Stimulated activated CD4-positive, alpha-beta T cell treated with anti-CD3 and anti-CD28 coated beads, Interleukin-12 subunit alpha, Interleukin-12 subunit beta, amount 100 ng/mL, for 4 hours (primary cell): ENCODE data around the gene ETV2.
"Not testable (repeated sequence)": the region's sequence is repeated elsewhere in the genome, so short reads cannot be mapped to it uniquely, and the experiment has no call there.

Experiments used
- DNase-seq: peaks from one replicate; pipeline ENCODE4 v3.0.0-alpha.2; 2020

Gene ETV2, protein sequence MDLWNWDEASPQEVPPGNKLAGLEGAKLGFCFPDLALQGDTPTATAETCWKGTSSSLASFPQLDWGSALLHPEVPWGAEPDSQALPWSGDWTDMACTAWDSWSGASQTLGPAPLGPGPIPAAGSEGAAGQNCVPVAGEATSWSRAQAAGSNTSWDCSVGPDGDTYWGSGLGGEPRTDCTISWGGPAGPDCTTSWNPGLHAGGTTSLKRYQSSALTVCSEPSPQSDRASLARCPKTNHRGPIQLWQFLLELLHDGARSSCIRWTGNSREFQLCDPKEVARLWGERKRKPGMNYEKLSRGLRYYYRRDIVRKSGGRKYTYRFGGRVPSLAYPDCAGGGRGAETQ

GRCh38 chr19:35641515-35642151 is at the start of gene ETV2:
Gene ETV2 (plus strand): TSS chr19:35641745. CDS start chr19:35642461, 716 bp downstream.
- DNase-seq, result peak; percentile 33

- DNase-seq, result no peak
These were observed 49.3 kb upstream of the ETV2 start for GRCh38 chr19:35592226-35592625.

DNA sequence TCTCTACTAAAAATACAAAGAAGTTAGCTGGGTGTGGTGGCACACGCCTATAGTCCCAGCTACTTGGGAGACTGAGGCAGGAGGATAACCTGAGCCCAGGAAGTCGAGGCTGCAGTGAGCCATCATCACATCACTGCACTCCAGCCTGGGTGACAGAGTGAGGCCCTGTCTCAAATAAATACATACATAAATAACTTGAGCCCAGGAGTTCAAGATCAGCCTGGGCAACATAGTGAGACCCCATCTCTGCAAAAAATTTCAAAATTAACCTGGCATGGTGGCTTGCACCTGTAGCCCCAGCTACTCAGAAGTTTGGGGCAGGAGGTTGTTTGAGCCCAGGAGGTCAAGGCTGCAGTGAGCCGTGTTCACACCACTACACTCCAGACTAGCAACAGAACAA is 46.5 kb upstream of the ETV2 start:
- not testable (repeated sequence) for DNase-seq

DNA sequence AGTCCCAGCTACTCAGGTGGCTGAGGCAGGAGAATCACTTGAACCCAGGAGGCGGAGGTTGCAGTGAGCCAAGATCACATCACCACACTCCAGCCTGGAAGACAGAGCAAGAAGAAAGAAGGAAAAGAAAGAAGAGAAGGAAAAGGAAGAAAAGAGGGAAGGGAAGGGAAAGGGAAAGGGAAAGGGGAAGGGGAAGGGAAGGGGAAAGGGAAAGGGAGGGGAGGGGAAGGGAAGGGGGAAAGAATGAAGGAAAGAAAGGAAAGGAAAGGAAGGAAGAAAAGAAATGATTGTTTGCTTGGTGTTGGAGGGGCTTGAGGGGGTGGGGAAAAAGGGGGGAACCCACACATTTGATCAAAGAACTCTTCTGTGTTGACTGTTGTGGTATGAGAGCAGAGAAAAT is 45.6 kb upstream of the ETV2 start:
- no peak for DNase-seq

DNA sequence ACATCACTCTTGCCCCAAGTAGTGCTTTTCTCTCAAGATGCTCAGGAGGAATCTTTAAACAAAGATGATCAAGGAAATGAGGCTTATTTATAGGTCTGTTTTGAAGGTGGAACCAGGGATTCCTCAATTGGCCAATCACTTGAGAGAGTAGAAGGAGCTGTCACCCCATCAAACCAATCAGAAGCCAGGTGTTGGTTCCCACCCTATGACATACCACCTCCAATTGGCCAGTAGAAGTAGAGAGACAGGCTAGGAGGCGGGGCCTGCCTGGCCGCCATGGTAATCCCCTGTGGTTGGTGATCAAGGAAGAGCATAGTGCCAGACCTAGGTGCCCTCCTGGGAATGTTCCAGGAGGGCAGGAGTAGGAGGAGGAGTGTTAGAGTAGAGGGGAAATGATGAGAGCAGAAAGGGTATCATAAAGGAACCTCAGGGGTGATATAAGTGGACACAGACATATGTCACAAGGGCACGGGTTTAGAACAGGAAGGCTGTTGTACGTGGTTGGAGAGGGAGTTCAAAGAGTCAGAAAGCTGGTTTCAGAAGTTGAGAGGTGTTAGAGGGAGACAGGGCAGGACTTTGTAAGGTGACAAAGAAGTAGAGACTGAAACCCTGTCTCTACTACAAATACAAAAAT is 45.1 kb upstream of the ETV2 start:
- no peak for DNase-seq

DNA sequence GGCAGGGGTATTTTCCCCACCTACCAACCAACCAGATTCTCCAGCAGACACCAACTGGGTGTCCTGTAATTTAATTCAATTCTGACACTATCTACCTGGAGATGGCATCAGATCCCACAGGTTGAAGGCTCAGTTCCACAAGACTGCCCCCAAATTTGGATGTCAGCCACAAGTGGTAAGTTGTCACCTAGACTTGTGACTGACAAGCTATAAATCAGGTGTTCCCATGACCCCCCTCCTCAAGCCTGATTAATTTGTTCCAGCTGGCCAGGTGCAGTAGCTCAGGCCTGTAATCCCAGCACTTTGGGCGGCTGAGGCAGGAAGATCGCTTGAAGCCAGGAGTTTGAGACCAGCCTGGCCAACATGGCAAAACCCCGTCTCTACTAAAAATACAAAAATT is 39.6 kb upstream of the ETV2 start:
- no peak for DNase-seq

- not testable (repeated sequence) for DNase-seq
These were observed 37.1 kb upstream of the ETV2 start for GRCh38 chr19:35604436-35604835.

DNA sequence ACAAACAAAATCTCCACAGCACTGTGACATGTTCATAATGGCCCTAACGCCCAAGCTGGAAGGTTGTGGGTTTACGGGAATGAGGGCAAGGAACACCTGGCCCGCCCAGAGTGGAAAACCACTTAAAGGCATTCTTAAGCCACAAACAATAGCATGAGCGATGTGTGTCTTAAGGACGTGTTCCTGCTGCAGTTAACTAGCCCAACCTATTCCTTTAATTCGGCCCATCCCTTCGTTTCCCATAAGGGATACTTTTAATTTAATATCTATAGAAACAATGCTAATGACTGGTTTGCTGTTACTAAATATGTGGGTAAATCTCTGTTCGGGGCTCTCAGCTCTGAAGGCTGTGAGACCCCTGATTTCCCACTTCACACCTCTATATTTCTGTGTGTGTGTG is 34.4 kb upstream of the ETV2 start:
- not testable (repeated sequence) for DNase-seq

DNA sequence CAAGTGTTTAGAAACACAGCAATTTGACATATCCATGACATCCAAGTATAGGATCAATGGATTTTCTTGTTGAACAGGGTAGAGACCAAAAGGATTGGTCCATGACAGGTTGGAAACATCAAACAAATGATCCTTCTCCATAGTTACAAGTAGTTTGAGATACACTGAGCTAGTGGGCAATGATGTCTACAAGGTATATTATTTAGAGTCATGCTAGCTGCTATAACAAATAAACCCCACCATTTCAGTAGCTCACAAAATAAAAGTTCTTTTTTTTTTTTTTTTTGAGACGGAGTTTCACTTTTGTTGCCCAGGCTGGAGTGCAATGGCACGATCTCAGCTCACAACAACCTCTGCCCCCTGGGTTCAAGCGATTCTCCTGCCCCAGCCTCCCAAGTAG is 33.9 kb upstream of the ETV2 start:
- no peak for DNase-seq

DNA sequence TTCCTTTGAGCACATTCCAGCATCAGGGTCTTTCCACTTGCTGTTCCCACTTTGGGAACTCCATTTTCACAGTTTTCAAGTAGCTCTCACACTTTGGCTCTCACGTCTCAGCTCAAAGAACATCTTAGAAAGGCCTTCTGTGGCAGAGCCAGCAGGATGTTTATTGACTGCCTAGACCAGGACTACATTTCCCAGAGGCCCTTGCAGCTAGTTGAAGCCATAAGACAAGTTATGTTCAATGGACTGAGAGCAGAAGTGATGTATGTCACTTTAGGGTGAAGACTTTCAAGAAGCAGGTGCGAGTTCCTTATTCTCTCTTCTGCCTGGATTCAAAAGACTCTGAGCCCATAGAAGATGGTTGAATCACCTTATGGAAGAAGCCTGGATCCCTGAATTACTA is 33.3 kb upstream of the ETV2 start:
- no peak for DNase-seq

- no peak for DNase-seq
These were observed 31.6 kb upstream of the ETV2 start for GRCh38 chr19:35609851-35610353.

GRCh38 chr19:35612224-35612558 is 29.4 kb upstream of the ETV2 start:
- no peak for DNase-seq

GRCh38 chr19:35612559-35613321 is 28.8 kb upstream of the ETV2 start, which contains the start of gene HAUS5:
Gene HAUS5 (plus strand): TSS chr19:35612735. CDS start chr19:35612795, 60 bp downstream.
- peak; percentile 95 for DNase-seq

DNA sequence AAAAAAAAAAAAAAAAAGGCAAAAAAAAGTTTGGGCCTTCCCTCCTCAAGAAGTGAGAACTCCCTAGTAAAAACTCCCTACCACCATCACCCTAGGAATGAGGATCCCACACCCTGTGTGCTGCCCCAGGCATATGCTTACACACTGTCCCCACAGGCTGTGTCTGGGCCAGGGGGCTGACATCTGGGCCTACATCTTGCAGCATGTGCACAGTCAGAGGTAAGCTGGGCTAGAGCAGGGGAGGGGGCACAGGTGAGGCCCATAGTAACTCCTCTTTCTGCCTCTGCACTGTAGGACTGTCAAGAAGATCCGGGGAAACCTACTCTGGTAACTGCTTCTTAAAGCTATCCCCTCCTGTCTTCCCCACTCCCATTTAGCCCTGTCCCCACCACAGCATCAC is 28.0 kb upstream of the ETV2 start:
- DNase-seq, result no peak

DNA sequence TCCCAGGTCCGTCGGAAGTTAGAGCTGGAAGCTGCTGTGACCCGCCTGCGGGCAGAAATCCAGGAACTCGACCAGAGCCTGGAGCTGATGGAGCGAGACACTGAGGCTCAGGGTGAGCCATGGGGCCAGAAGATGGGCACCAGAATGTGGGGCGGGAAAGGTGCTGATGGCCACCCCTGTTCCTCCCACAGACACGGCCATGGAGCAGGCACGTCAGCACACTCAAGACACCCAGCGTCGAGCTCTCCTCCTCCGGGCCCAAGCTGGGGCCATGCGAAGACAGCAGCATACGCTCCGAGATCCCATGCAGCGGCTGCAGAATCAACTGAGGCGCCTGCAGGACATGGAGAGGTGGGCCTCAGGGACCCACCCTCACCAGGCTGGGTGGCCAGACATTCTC is 26.5 kb upstream of the ETV2 start:
- no peak for DNase-seq

GRCh38 chr19:35618857-35619256 is 22.7 kb upstream of the ETV2 start:
- no peak for DNase-seq

GRCh38 chr19:35619290-35619923 is 22.1 kb upstream of the ETV2 start:
- no peak for DNase-seq

DNA sequence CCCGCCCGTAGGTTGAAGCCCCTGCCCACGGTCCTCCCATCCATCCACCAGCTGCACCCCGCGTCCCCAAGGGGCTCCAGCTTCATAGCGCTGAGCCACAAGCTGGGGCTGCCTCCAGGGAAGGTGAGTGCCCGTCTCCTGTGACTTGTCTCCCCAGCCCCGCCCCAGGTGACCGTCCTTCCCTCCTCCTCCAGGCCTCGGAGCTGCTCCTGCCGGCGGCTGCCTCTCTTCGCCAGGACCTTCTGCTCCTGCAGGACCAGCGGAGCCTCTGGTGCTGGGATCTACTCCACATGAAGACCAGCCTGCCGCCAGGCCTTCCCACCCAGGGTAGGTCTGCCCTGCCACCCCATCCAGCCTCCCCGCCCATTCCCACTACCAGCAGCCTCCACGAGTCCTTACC is 21.5 kb upstream of the ETV2 start:
- DNase-seq, result no peak

DNA sequence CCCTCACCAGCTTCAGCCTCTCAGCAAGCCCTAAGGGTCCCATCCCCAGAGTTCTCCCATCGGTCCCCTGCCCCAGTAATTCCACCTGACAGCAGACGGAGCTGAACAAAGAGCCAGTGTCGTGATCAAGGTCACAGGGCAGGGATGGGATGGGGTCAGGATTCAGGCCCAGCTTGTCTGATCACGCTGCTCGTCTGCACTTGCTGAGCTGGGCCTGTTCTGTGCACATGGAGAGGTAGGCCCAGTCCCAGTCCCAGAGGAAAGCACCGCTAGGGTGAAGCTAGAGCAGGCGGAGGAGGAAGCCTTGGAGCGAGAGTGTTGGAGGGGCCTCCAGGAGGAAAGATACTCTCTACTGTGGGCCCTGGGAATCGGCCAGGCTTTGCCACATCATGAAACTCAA is 19.8 kb upstream of the ETV2 start:
- DNase-seq, result no peak

DNA sequence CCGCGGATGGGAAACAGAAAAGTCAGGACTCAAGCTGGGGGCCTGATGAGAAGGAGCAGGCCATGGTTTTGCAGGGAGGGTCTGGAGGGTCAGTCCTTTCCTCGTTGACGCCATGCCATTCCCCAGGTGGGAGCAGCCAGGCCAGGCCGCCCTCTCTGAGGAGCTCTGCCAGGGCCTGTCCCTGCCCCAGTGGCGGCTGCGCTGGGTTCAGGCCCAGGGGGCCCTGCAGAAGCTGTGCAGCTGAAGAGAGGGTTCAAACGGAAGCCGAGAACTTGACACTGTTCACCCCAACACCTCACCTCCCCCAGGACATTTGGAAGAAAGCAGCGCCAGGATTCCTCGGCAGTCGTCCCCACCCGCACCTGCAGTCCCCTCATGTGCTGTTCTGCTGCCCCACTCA is 18.8 kb upstream of the ETV2 start:
- DNase-seq, result no peak

- no peak for DNase-seq
These were observed 18.1 kb upstream of the ETV2 start for GRCh38 chr19:35623327-35624010.

DNA sequence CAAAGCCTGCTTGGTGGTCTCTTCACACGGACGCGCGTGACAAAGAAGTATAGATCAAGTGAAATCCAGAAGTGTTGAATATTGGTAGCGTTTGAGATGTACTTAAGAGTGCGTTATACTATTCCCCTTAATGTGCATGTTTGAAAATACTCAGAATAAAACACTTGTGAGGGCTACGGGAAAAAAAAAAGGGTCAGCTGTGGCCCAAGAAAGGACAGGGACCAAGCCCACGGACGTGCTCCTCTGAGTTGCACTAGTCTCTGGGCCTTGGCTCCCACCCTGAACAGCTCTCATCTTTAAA is 13.3 kb upstream of the ETV2 start:
- no peak for DNase-seq
